ENCODE results near the gene PSMD13.

PSMD13 gene

DNA sequence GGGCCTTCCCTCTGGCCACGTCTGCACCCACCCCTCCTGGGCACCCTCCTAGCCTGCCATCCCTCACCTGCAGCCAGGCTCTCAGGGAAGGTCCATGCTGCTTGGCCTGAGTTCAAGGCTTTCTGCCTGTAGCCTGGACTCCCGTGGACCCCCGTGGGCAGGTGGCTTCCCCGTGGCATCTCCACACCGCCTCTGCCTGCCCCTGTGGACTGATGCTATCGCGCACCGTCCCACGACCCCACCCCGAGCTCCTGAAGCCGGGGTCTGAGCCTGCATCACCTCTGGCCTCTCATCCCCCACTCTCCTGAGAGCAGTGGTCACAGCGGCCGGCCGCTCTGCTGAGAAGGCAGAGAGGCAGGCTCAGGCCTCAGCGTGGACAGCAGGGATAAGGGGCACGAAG lies 58.0 kb downstream of the PSMD13 start:
- H4K20me1 ChIP-seq (ENCODE audit: low read depth, low read length), result no peaks in the 10 kb centered on the region
- H3K27me3 ChIP-seq (ENCODE audit: low read length), result no peaks in the 10 kb centered on the region
- H3K27ac ChIP-seq (ENCODE audit: low read depth, low read length), result no peak overlapping the region
- no peak overlapping the region for H3K4me3 ChIP-seq (ENCODE audit: insufficient read depth, low read length, poor library complexity, severe bottlenecking)
- H3K4me2 ChIP-seq (ENCODE audit: low read depth, low read length, poor library complexity, severe bottlenecking), result no peak overlapping the region
- H2AFZ ChIP-seq (ENCODE audit: low read depth, low read length, severe bottlenecking), result no peak overlapping the region
- TF ChIP-seq EZH2phosphoT487 (conservative IDR thresholded peaks at IDR 0.05; ENCODE audit: low read length), result no peak
- TF ChIP-seq, protein P1, sequence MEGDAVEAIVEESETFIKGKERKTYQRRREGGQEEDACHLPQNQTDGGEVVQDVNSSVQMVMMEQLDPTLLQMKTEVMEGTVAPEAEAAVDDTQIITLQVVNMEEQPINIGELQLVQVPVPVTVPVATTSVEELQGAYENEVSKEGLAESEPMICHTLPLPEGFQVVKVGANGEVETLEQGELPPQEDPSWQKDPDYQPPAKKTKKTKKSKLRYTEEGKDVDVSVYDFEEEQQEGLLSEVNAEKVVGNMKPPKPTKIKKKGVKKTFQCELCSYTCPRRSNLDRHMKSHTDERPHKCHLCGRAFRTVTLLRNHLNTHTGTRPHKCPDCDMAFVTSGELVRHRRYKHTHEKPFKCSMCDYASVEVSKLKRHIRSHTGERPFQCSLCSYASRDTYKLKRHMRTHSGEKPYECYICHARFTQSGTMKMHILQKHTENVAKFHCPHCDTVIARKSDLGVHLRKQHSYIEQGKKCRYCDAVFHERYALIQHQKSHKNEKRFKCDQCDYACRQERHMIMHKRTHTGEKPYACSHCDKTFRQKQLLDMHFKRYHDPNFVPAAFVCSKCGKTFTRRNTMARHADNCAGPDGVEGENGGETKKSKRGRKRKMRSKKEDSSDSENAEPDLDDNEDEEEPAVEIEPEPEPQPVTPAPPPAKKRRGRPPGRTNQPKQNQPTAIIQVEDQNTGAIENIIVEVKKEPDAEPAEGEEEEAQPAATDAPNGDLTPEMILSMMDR (IDR thresholded peaks at IDR 0.05; ENCODE audit: insufficient read depth, low read length, poor library complexity, severe bottlenecking), result no peak
- H3K79me2 ChIP-seq (ENCODE audit: insufficient read depth, low read length), result no peaks in the 10 kb centered on the region
- H3F3A ChIP-seq (ENCODE audit: insufficient read depth), result no peaks in the 10 kb centered on the region
- no peaks in the 10 kb centered on the region for H3K9me2 ChIP-seq (replicated peaks; ENCODE audit: insufficient read depth, low read length)
- no peaks in the 10 kb centered on the region for H3K36me3 ChIP-seq (ENCODE audit: low read length)
- H3K9me3 ChIP-seq (ENCODE audit: insufficient read depth, low read length), result no peaks in the 10 kb centered on the region
- no peak overlapping the region for H3K9ac ChIP-seq (ENCODE audit: low read length)

DNA sequence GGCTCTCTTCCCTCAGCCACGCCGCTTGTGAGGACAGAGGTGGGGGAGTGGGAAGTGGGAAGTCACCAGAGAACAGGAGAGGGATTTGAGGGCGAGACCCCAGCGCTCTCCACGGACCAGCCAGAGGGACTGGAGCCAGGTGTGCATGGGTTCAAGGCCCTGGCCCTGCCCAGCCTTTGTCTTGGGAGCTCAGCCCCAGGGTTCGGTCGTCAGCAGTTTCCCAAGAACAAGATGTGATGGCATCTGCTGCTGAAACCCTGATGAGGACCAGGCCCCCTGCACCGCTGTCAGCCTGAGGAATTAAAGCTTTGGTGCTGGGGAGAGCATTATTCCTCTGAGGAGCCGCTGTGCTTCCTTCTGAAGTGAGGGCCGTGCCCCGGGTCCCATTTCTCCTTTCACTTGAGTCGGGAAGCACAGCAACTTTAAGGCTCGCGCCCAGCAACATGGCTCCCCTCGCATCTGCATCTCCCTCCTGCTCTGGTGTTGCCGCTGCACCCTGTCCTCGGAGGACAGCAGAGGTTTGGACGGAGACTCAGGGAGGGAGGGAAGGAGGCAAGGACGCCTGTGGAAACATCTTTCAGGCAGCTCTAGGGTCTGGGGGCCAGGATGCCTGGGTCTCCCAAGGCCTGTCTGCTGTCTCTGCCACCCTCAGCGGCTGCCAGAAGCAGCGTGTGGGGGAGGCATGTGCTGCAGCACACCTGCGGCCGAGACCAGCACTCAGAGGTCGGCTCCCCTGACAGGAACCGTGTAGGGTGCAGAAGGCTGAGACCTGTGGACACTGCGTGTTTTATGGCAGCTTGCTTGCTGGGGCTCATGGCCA lies 58.8 kb downstream of the PSMD13 start:
- TF ChIP-seq, protein P1 (IDR thresholded peaks at IDR 0.05; ENCODE audit: insufficient read depth, low read length, poor library complexity, severe bottlenecking), result no peak
- TF ChIP-seq EZH2phosphoT487 (conservative IDR thresholded peaks at IDR 0.05; ENCODE audit: low read length), result no peak
- no peak overlapping the region for H3K4me3 ChIP-seq (ENCODE audit: insufficient read depth, low read length, poor library complexity, severe bottlenecking)
- no peaks in the 10 kb centered on the region for H3F3A ChIP-seq (ENCODE audit: insufficient read depth)
- no peaks in the 10 kb centered on the region for H3K9me3 ChIP-seq (ENCODE audit: insufficient read depth, low read length)
- no peaks in the 10 kb centered on the region for H3K9me2 ChIP-seq (replicated peaks; ENCODE audit: insufficient read depth, low read length)
- no peak overlapping the region for H3K4me2 ChIP-seq (ENCODE audit: low read depth, low read length, poor library complexity, severe bottlenecking)
- H3K79me2 ChIP-seq (ENCODE audit: insufficient read depth, low read length), result no peaks in the 10 kb centered on the region
- no peaks in the 10 kb centered on the region for H3K36me3 ChIP-seq (ENCODE audit: low read length)
- H3K27ac ChIP-seq (ENCODE audit: low read depth, low read length), result no peak overlapping the region
- H3K27me3 ChIP-seq (ENCODE audit: low read length), result no peaks in the 10 kb centered on the region
- no peak overlapping the region for H2AFZ ChIP-seq (ENCODE audit: low read depth, low read length, severe bottlenecking)
- no peaks in the 10 kb centered on the region for H4K20me1 ChIP-seq (ENCODE audit: low read depth, low read length)
- H3K9ac ChIP-seq (ENCODE audit: low read length), result no peak overlapping the region

DNA sequence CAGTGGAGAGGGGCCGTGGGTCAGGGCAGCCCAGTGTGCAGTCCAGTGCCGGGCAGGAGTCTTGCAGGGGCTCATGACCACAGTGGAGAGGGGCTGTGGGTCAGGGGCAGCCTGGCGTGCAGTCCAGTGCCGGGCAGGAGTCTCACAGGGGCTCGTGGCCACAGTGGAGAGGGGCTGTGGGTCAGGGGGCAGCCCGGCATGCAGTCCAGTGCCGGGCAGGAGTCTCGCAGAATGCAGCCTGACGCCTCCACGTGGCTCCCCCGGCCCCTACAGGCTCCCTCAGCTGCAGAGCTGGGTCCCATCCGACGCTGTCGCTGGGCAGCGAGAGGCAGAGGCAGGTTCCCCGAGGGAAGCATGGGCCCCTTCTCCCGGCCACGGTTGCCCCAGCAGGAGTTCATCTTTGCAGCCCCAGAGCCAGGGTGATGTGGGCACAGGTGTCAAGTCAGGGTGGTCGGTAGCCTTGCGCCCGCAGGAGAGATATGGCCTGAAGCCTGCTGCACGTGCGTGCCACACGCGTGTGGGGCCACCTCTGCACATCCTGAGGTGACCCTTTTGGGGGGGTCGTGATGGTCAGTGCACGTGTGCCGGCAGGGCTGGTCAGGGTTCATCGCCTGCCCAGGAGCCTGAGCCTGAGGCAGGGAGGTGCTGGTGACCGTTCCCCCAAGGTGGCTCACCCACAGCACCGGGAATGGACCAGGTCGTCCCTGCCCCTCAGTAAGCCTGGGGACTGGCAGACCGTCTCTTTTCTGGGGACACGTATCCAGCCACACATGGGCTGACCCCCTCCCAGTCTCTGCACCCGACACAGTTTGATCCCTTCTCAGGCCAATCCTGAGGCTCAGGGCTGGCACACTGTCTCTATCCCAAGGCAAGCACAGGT lies 59.6 kb downstream of the PSMD13 start:
- no peak overlapping the region for H3K9ac ChIP-seq (ENCODE audit: low read length)
- no peak overlapping the region for H3K27ac ChIP-seq (ENCODE audit: low read depth, low read length)
- no peak overlapping the region for H2AFZ ChIP-seq (ENCODE audit: low read depth, low read length, severe bottlenecking)
- no peak overlapping the region for H3K4me2 ChIP-seq (ENCODE audit: low read depth, low read length, poor library complexity, severe bottlenecking)
- H3K36me3 ChIP-seq (ENCODE audit: low read length), result no peaks in the 10 kb centered on the region
- no peaks in the 10 kb centered on the region for H3K27me3 ChIP-seq (ENCODE audit: low read length)
- H3F3A ChIP-seq (ENCODE audit: insufficient read depth), result no peaks in the 10 kb centered on the region
- no peaks in the 10 kb centered on the region for H4K20me1 ChIP-seq (ENCODE audit: low read depth, low read length)
- no peak overlapping the region for H3K4me3 ChIP-seq (ENCODE audit: insufficient read depth, low read length, poor library complexity, severe bottlenecking)
- H3K9me2 ChIP-seq (replicated peaks; ENCODE audit: insufficient read depth, low read length), result no peaks in the 10 kb centered on the region
- no peaks in the 10 kb centered on the region for H3K9me3 ChIP-seq (ENCODE audit: insufficient read depth, low read length)
- no peaks in the 10 kb centered on the region for H3K79me2 ChIP-seq (ENCODE audit: insufficient read depth, low read length)
- TF ChIP-seq, protein P1 (IDR thresholded peaks at IDR 0.05; ENCODE audit: insufficient read depth, low read length, poor library complexity, severe bottlenecking), result no peak
- TF ChIP-seq EZH2phosphoT487 (conservative IDR thresholded peaks at IDR 0.05; ENCODE audit: low read length), result no peak
